B cell (primary cell): ENCODE data around the gene RASD1. TPM values are rescaled to one million over a fixed set of nuclear protein-coding genes. Genes with fewer than 3 reads are reported as not detected.

Experiments used
- ATAC-seq: fragments of 200-7000 bp; cut with Tn5 transposase; one replicate; pipeline ENCODE4 v1.10.0; 2021; ENCODE audit warnings: low read depth, mild to moderate bottlenecking, moderate number of reproducible peaks, moderate library complexity
- CTCF ChIA-PET: fragments of 350-600 bp; sonication (Branson Sonifier 250); formaldehyde crosslinking; loops from one replicate; lab custom pipeline; 2021; ENCODE audit warnings: antibody characterized with exemption, inconsistent platforms; lab: Charles Lee
- POLR2A ChIA-PET: fragments of 350-600 bp; sonication (Branson Sonifier 250); formaldehyde crosslinking; loops from one replicate; lab custom pipeline; 2021; ENCODE audit warnings: antibody characterized with exemption; lab: Charles Lee
- DNase-seq: peaks from one replicate; pipeline ENCODE4 v3.0.0; 2013
- H2AFZ ChIP-seq: 2 replicates; pipeline ENCODE4 v1.6.1; 2012; ENCODE audit warnings: mild to moderate bottlenecking, low read depth, low read length; ENCODE audit not compliant: insufficient read depth, poor library complexity, severe bottlenecking
- H3K27ac ChIP-seq, 2 donors: 1 replicate in 1 of 2; 2 replicates in 1 of 2; pipeline ENCODE4 v1.5.1; 2012 to 2013; ENCODE audit warnings: low read length in 2 of 2, mild to moderate bottlenecking in 2 of 2, moderate library complexity in 1 of 2
- H3K27me3 ChIP-seq, 4 experiments: fragments of 200-600 bp in 1 of 4; sonication (generic) in 1 of 4; replicated peaks in 1 of 4; 1 replicate in 2 of 4; 2 replicates in 2 of 4; pipeline versions ENCODE4 v1.6.1 to v1.7.0; 2013 to 2016; ENCODE audit warnings: low read length in 3 of 4, mild to moderate bottlenecking in 2 of 4, mixed read lengths in 1 of 4, moderate library complexity in 1 of 4; ENCODE audit not compliant: insufficient read depth in 4 of 4, control insufficient read depth in 3 of 4; ENCODE audit errors: control extremely low read depth in 1 of 4
- H3K36me3 ChIP-seq, 2 experiments: replicated peaks in 1 of 2; 1 replicate in 1 of 2; 2 replicates in 1 of 2; pipeline versions ENCODE4 v1.6.1 to v1.7.1; 2013; ENCODE audit warnings: low read length in 1 of 2; ENCODE audit not compliant: insufficient read depth in 2 of 2, control insufficient read depth in 1 of 2; ENCODE audit errors: control extremely low read depth in 1 of 2, extremely low read depth in 1 of 2
- H3K4me1 ChIP-seq, 2 donors: fragments of 200-600 bp in 1 of 2; sonication (generic) in 1 of 2; 1 replicate in 1 of 2; 2 replicates in 1 of 2; pipeline versions ENCODE4 v1.5.1 to v1.6.1; 2013 to 2017; ENCODE audit warnings: low read length in 2 of 2; ENCODE audit not compliant: control insufficient read depth in 2 of 2, insufficient read depth in 2 of 2
- H3K4me2 ChIP-seq: replicated peaks from 2 replicates; pipeline ENCODE3; 2012; ENCODE audit warnings: mild to moderate bottlenecking, low read depth, low read length; ENCODE audit not compliant: poor library complexity, severe bottlenecking
- H3K4me3 ChIP-seq, 5 experiments: fragments of 200-600 bp in 1 of 5; sonication (generic) in 1 of 5; 1 replicate in 3 of 5; 2 replicates in 2 of 5; pipeline versions ENCODE4 v1.5.1 to v1.7.0; 2011 to 2016; ENCODE audit warnings: low read length in 4 of 5, mild to moderate bottlenecking in 4 of 5, low read depth in 2 of 5, control low read depth in 1 of 5, moderate library complexity in 1 of 5; ENCODE audit not compliant: insufficient read depth in 1 of 5; ENCODE audit errors: control extremely low read depth in 1 of 5, extremely low read depth in 1 of 5
- H3K79me2 ChIP-seq: fragments of 200-600 bp; sonication (generic); one replicate; pipeline ENCODE4 v1.6.0; 2016; ENCODE audit warnings: low read length; ENCODE audit not compliant: control insufficient read depth, insufficient read depth
- H3K9ac ChIP-seq: fragments of 200-600 bp; sonication (generic); 2 replicates; pipeline ENCODE4 v1.6.1; 2017; ENCODE audit warnings: mild to moderate bottlenecking, low read length, moderate library complexity
- H3K9me3 ChIP-seq, 3 donors: one replicate each; pipeline versions ENCODE4 v1.6.1 to v1.7.1; 2013; ENCODE audit warnings: low read length in 2 of 3; ENCODE audit not compliant: control insufficient read depth in 2 of 3, insufficient read depth in 1 of 3; ENCODE audit errors: control extremely low read depth in 1 of 3
- H4K20me1 ChIP-seq: 2 replicates; pipeline ENCODE4 v1.6.0; 2012; ENCODE audit warnings: mild to moderate bottlenecking, low read length; ENCODE audit not compliant: insufficient read depth, control insufficient read depth, poor library complexity, severe bottlenecking
- H3K27ac Mint-ChIP-seq: one replicate; pipeline ENCODE4 v1.8.0; 2021; ENCODE audit warnings: mixed read lengths
- H3K27me3 Mint-ChIP-seq: one replicate; pipeline ENCODE4 v1.8.0; 2021; ENCODE audit warnings: mixed read lengths
- H3K4me1 Mint-ChIP-seq: one replicate; pipeline ENCODE4 v1.8.0; 2021; ENCODE audit warnings: mixed read lengths
- H3K4me3 Mint-ChIP-seq: one replicate; pipeline ENCODE4 v1.8.0; 2021; ENCODE audit warnings: mixed read lengths
- H3K9me3 Mint-ChIP-seq: one replicate; pipeline ENCODE4 v1.8.0; 2022; ENCODE audit warnings: mixed read lengths; ENCODE audit not compliant: insufficient read depth
- CTCF ChIP-seq: fragments of 200-600 bp; IDR thresholded peaks from one replicate; pipeline ENCODE4 v1.8.0; 2022; ENCODE audit warnings: antibody characterized with exemption, mild to moderate bottlenecking
- EZH2 ChIP-seq: IDR thresholded peaks from 2 replicates; pipeline ENCODE4 v1.6.1; 2012; ENCODE audit warnings: borderline replicate concordance, low read depth, mild to moderate bottlenecking, moderate library complexity, low read length; ENCODE audit not compliant: insufficient read depth, poor library complexity, severe bottlenecking
- WGBS: methylation state at CpG from one replicate; pipeline ENCODE4 v1.1.5; 2013; ENCODE audit warnings: missing lambda C conversion rate; ENCODE audit not compliant: insufficient coverage; 5-methylcytosine and 5-hydroxymethylcytosine counted together
- intact Hi-C: fragments of 100-400 bp; cut with micrococcal nuclease; formaldehyde crosslinking; loops from one replicate; pipeline ENCODE4 v1.10.0; 2022
- polyA plus RNA-seq: library from polyadenylated mRNA; depleted of rRNA; stranded (reverse); fragments of >200 nt; gene quantifications from 2 replicates; pipeline ENCODE4 v1.2.3, GENCODE V29; 2012
- total RNA-seq, 2 donors: library from RNA; stranded (reverse); fragments of 120-200 nt in 1 of 2; gene quantifications; 1 replicate in 1 of 2; 2 replicates in 1 of 2; pipeline versions ENCODE4 v1.2.3 to v1.2.4, GENCODE V29; 2013 to 2022

Gene RASD1
- total and polyA plus RNA-seq, 2 donors (not counting 1 experiment from before 2014, with no cell fraction given) = 0.95 to 3.2 TPM

- H3K9me3 ChIP-seq = peaks cover 0 to 5% (median 0%) of the 10 kb centered on the region in 3 donors
- POLR2A ChIA-PET = no interaction called here
- CTCF ChIA-PET = no interaction called here
- Mint-ChIP-seq H3K4me3 (no peak overlapping the region), H3K4me1 (peaks cover 22% of the 10 kb centered on the region), H3K27me3 (peaks cover 5% of the 10 kb centered on the region), H3K9me3 (no peaks in the 10 kb centered on the region), H3K27ac (no peak overlapping the region)
- intact Hi-C loops = no loop called here
- H3K4me3 ChIP-seq = no peak overlapping the region
- WGBS = 63% methylated on average over 9 of the region's 15 CpGs
- ATAC-seq = no peak
- peaks cover 8% of the 10 kb centered on the region for H4K20me1 ChIP-seq
- no peak overlapping the region for H3K4me2 ChIP-seq
- DNase-seq = no peak
- peaks cover 0 to 19% of the 10 kb centered on the region in 2 experiments for H3K36me3 ChIP-seq
- no peak overlapping the region for H2AFZ ChIP-seq
- peaks cover 24% of the 10 kb centered on the region in 2 donors for H3K4me1 ChIP-seq
- TF ChIP-seq EZH2 (no peak), CTCF (no peak)
- no peak overlapping the region for H3K27ac ChIP-seq
- no peaks in the 10 kb centered on the region for H3K79me2 ChIP-seq
- H3K27me3 ChIP-seq = peaks cover 0 to 26% (median 6%) of the 10 kb centered on the region in 4 experiments
- H3K9ac ChIP-seq = no peak overlapping the region
These were observed 2.8 kb downstream of the RASD1 start for GRCh38 chr17:17493249-17493985.

- H3K4me1 Mint-ChIP-seq = peaks cover 22% of the 10 kb centered on the region
- H3K4me3 Mint-ChIP-seq = no peak overlapping the region
- H3K4me2 ChIP-seq = no peak overlapping the region
- no peak overlapping the region for H3K27ac ChIP-seq
- peaks cover 5% of the 10 kb centered on the region for H3K27me3 Mint-ChIP-seq
- TF ChIP-seq EZH2 (no peak), CTCF (no peak)
- no peaks in the 10 kb centered on the region for H3K79me2 ChIP-seq
- H2AFZ ChIP-seq = no peak overlapping the region
- H3K4me3 ChIP-seq = no peak overlapping the region
- H3K9me3 ChIP-seq = peaks cover 0 to 5% (median 0%) of the 10 kb centered on the region in 3 donors
- peaks cover 8% of the 10 kb centered on the region for H4K20me1 ChIP-seq
- intact Hi-C loops = no loop called here
- no peak overlapping the region for H3K27ac Mint-ChIP-seq
- ATAC-seq (no peak), DNase-seq (no peak)
- WGBS = 95% methylated on average over 7 of the region's 9 CpGs
- peaks cover 0 to 19% (median 6%) of the 10 kb centered on the region in 4 experiments for H3K27me3 ChIP-seq
- POLR2A ChIA-PET = no interaction called here
- H3K9ac ChIP-seq = no peak overlapping the region
- peaks cover 24% of the 10 kb centered on the region in 2 donors for H3K4me1 ChIP-seq
- no peaks in the 10 kb centered on the region for H3K9me3 Mint-ChIP-seq
- H3K36me3 ChIP-seq = peaks cover 0 to 26% of the 10 kb centered on the region in 2 experiments
- CTCF ChIA-PET = no interaction called here
These were observed 3.6 kb downstream of the RASD1 start for GRCh38 chr17:17492571-17492970.
